Measurements from ENCODE around the gene DNAH11.

Gene DNAH11

GRCh38 chr7:21572331-21573313 is 29.8 kb downstream of the DNAH11 start:
- in situ Hi-C loops (cut with MboI; ENCODE audit: low pct_unique_long_range_greater_than_20kb, low sequenced_read_pairs, unreplicated experiment) = no loop called here
- DNase-seq (ENCODE audit: low spot score) = no peak
- TF ChIP-seq, protein P1, sequence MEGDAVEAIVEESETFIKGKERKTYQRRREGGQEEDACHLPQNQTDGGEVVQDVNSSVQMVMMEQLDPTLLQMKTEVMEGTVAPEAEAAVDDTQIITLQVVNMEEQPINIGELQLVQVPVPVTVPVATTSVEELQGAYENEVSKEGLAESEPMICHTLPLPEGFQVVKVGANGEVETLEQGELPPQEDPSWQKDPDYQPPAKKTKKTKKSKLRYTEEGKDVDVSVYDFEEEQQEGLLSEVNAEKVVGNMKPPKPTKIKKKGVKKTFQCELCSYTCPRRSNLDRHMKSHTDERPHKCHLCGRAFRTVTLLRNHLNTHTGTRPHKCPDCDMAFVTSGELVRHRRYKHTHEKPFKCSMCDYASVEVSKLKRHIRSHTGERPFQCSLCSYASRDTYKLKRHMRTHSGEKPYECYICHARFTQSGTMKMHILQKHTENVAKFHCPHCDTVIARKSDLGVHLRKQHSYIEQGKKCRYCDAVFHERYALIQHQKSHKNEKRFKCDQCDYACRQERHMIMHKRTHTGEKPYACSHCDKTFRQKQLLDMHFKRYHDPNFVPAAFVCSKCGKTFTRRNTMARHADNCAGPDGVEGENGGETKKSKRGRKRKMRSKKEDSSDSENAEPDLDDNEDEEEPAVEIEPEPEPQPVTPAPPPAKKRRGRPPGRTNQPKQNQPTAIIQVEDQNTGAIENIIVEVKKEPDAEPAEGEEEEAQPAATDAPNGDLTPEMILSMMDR (IDR thresholded peaks at IDR 0.05; ENCODE audit: extremely low read depth, insufficient read depth, missing control alignments) = no peak

DNA sequence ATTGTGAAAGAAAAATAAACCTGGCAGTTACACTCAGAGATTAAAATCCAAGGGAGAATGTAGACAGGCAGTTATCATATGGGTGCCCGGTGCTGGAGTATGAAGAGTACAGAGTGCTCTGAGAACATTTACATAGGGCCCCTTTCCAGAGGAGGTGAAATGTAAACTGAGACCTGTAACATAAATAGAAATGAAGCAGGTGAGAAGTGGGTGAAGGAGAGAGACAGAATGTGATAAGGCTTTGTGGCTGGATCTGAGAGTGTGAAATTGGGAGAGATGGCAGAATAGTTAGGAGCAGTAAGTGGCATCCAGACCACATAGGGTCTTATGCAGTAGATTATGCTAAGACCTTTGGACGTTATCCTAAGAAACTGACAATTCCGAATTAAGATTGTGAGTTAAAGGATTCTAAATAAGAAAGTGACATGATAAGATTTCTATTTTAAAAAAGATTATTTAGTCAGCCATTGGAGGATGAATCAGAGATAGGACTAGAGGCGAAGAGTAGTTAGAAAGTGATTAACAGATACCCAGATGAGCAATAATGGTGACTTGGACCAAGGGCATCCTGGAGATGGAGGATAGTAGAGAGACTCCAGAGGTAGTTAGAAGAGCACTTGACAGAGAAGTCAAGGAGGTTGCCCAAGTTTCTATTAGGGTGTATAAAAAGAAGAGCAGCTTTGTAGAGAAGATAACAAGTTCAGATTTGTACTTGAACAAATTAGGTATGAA is 36.7 kb downstream of the DNAH11 start:
- in situ Hi-C loops (cut with MboI; ENCODE audit: low pct_unique_long_range_greater_than_20kb, low sequenced_read_pairs, unreplicated experiment) = no loop called here
- TF ChIP-seq, protein P1 (IDR thresholded peaks at IDR 0.05; ENCODE audit: extremely low read depth, insufficient read depth, missing control alignments) = no peak
- DNase-seq (ENCODE audit: low spot score) = no peak

DNA sequence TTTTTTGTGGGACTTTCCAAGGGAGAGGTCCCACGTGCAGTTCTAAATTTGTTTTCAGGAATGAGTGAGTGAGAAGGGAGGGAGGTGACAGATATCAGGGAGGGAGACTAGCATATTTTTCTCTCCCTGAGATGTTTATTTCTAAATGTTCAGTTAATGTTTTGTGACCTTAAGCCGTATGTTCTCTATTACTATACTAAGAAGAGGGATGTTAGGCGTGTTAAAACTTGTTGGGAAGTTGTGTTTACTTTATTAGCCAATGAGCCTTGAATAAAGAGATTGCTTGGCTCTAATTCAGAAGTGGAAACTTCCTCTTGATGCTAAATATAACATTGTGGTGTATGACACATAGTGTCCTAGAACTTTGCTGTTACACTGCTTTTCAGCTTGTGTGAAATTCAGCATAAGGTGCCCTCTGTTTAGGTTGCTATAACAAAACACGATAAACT is 37.3 kb downstream of the DNAH11 start:
- DNase-seq (ENCODE audit: low spot score) = peak; percentile 8
- in situ Hi-C loops (cut with MboI; ENCODE audit: low pct_unique_long_range_greater_than_20kb, low sequenced_read_pairs, unreplicated experiment) = no loop called here
- TF ChIP-seq, protein P1 (IDR thresholded peaks at IDR 0.05; ENCODE audit: extremely low read depth, insufficient read depth, missing control alignments) = no peak

DNA sequence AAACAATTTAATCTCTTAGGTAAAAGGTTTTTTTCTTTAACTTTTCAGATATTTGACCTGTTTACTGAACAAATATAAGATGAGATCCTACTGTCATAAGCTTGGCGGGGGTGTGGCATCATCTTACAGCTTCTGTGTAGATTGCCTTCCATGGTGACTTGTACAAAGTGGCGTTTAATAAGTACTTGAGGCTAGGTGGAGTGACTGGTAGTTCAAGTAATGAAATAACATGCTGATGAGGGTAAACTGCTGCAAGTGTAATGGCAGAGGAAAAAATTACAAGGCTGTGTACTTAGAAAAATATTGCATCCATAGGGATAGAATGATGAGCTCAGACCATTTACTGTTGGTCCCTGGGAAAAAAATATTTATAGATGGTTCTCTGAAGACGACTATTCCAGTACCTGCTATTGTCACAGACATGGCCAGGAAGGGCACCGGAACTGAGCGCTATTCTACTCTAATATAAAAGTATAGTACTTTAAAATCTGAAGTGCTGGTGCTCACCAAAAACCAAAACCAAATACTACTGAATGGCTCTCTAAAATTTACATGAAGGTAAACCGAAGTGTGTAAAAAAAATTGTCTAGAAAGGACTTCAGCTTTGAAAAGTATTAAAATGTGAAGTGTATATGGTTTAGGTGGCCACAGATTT is 42.4 kb downstream of the DNAH11 start:
- no peak for DNase-seq (ENCODE audit: low spot score)
- TF ChIP-seq, protein P1 (IDR thresholded peaks at IDR 0.05; ENCODE audit: extremely low read depth, insufficient read depth, missing control alignments) = no peak
- in situ Hi-C loops (cut with MboI; ENCODE audit: low pct_unique_long_range_greater_than_20kb, low sequenced_read_pairs, unreplicated experiment) = no loop called here

DNA sequence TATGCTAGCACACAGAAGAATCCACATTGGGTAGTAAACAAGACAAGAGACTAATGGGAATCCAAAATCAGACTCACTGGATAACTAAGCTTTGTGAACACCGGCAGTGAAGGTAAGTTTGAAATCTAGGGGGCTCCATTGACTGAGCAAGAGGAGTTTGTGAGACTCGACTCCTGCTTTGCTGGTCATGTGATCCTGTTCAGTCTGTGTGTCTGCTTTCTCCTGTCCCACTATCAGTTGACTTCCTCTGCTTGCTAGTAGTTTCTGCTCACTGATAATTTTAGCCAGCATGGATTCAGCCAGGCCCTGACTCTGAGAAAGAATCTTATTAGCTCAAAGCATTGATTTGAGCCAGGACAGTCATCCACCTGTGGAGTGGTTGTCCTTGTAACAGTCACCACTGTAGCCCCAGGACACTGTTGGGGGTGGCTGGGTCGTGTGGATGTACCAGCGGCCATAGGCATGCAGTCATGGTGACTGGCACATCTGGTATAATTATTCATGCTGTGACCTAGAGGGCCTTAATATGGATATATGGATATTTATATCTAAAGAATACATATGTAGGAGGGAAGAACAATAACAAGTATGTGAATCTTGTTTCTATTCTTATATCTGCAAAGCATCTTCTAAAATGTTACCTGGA is 44.4 kb downstream of the DNAH11 start:
- TF ChIP-seq, protein P1 (IDR thresholded peaks at IDR 0.05; ENCODE audit: extremely low read depth, insufficient read depth, missing control alignments) = no peak
- in situ Hi-C loops (cut with MboI; ENCODE audit: low pct_unique_long_range_greater_than_20kb, low sequenced_read_pairs, unreplicated experiment) = no loop called here

GRCh38 chr7:21596801-21597200 is 54.0 kb downstream of the DNAH11 start:
- TF ChIP-seq, protein P1 (IDR thresholded peaks at IDR 0.05; ENCODE audit: extremely low read depth, insufficient read depth, missing control alignments) = no peak
- in situ Hi-C loops (cut with MboI; ENCODE audit: low pct_unique_long_range_greater_than_20kb, low sequenced_read_pairs, unreplicated experiment) = no loop called here

More for the DNA sequence above, 44.4 kb downstream of the DNAH11 start:
- no peak for DNase-seq (ENCODE audit: low spot score)

More at GRCh38 chr7:21596801-21597200, 54.0 kb downstream of the DNAH11 start:
- no peak for DNase-seq (ENCODE audit: low spot score)

Measured in GM13977 (cell line).